RWPE2 (cell line): ENCODE measurements around the gene GRM2.

Experiments used
- ATAC-seq: fragments of 200-7000 bp; cut with Tn5 transposase; 3 replicates; pipeline ENCODE4 v1.9.1; 2021; ENCODE audit warnings: low read depth
- DNase-seq: peaks from one replicate; pipeline ENCODE4 v3.0.0-alpha.2; 2020; ENCODE audit warnings: low spot score
- H3K27ac ChIP-seq: fragments of 450-650 bp; 2 replicates; pipeline ENCODE4 v1.5.1; 2017; ENCODE audit warnings: mild to moderate bottlenecking; ENCODE audit not compliant: poor library complexity, severe bottlenecking
- H3K27me3 ChIP-seq: fragments of 250-450 bp; sonication (Bioruptor Pico); 2 replicates; pipeline ENCODE4 v1.5.1; 2021; ENCODE audit warnings: mild to moderate bottlenecking, moderate library complexity; ENCODE audit not compliant: insufficient read depth, poor library complexity, severe bottlenecking
- H3K36me3 ChIP-seq: fragments of 250-450 bp; sonication (Bioruptor Pico); 2 replicates; pipeline ENCODE4 v1.5.1; 2020; ENCODE audit warnings: low read depth, mild to moderate bottlenecking, moderate library complexity
- H3K4me1 ChIP-seq: fragments of 250-450 bp; sonication (Bioruptor Pico); 2 replicates; pipeline ENCODE4 v1.5.1; 2021; ENCODE audit warnings: mild to moderate bottlenecking, moderate library complexity; ENCODE audit not compliant: insufficient read depth, poor library complexity, severe bottlenecking
- H3K4me3 ChIP-seq: fragments of 250-450 bp; sonication (Bioruptor Pico); 2 replicates; pipeline ENCODE4 v1.5.1; 2021; ENCODE audit warnings: mild to moderate bottlenecking, moderate library complexity; ENCODE audit not compliant: severe bottlenecking
- H3K9me3 ChIP-seq: fragments of 250-450 bp; sonication (Bioruptor Pico); 2 replicates; pipeline ENCODE4 v1.5.1; 2021; ENCODE audit warnings: mild to moderate bottlenecking, moderate library complexity; ENCODE audit not compliant: severe bottlenecking
- CTCF ChIP-seq: fragments of 450-650 bp; IDR thresholded peaks from one replicate; pipeline ENCODE4 v1.5.1; 2017; ENCODE audit warnings: mild to moderate bottlenecking, moderate library complexity; ENCODE audit not compliant: poor library complexity, severe bottlenecking

GRM2 gene

GRCh38 chr3:51687431-51688205 lies 19.2 kb upstream of the GRM2 start:
- DNase-seq: no peak

GRCh38 chr3:51688206-51688600 lies 18.7 kb upstream of the GRM2 start:
- no peak for TF ChIP-seq CTCF
- H3K4me3 ChIP-seq: no peak overlapping the region
- H3K27me3 ChIP-seq: no peaks in the 10 kb centered on the region
- DNase-seq (no peak), ATAC-seq (no peak)
- H3K36me3 ChIP-seq: peaks cover 37% of the 10 kb centered on the region
- H3K4me1 ChIP-seq: no peaks in the 10 kb centered on the region
- H3K9me3 ChIP-seq: no peaks in the 10 kb centered on the region
- no peak overlapping the region for H3K27ac ChIP-seq

More at GRCh38 chr3:51687431-51688205, 19.2 kb upstream of the GRM2 start:
- no peak overlapping the region for H3K27ac ChIP-seq
- peaks cover 41% of the 10 kb centered on the region for H3K36me3 ChIP-seq
- H3K9me3 ChIP-seq: no peaks in the 10 kb centered on the region
- H3K27me3 ChIP-seq: no peaks in the 10 kb centered on the region
- H3K4me1 ChIP-seq: no peaks in the 10 kb centered on the region
- no peak for ATAC-seq
- TF ChIP-seq CTCF: no peak
- H3K4me3 ChIP-seq: no peak overlapping the region

DNA sequence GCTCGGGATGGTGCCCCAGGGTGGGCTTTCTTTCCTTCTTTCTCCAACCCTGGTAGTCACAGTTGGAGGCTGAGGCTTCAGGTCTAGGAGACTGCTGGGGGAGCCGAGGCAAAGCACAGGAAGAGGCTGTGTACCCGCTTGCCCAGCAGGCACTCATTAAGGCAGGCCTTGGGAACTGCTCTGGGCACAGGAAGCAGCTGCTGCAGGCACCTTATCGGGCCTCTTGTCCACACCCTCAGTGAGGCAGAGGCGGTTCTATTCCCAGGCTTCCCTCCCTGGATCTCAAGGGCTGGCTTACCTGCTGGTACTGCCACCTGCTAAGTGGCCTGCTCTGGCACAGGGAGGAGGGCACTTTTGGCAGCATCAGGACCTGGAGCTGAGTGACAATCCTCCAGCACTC lies 15.8 kb upstream of the GRM2 start:
- no peak overlapping the region for H3K4me3 ChIP-seq
- no peak for DNase-seq
- no peaks in the 10 kb centered on the region for H3K4me1 ChIP-seq
- H3K27ac ChIP-seq: no peak overlapping the region
- peaks cover 13% of the 10 kb centered on the region for H3K36me3 ChIP-seq
- no peaks in the 10 kb centered on the region for H3K9me3 ChIP-seq
- H3K27me3 ChIP-seq: no peaks in the 10 kb centered on the region
- no peak for ATAC-seq
- TF ChIP-seq CTCF: no peak

DNA sequence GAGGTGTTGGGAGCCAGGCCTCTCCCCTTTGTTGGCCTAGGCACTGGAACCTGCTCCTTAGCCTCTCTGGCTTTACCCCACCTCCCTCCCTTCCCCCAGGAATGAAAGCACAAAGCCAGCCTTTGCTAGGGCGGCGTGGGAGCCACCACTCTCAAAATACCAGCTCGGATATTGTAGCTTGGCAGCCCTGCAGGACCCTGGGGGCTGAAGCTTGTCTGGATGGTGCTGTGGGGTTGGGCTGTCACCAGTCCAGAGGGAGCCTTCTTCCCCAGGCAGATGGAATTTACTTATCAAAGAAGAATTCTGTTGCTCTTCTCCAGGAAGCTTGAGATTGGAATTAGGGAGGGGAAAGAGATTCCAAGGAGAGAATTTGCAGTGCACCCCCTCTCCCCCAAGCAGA lies 14.9 kb upstream of the GRM2 start:
- no peak overlapping the region for H3K4me3 ChIP-seq
- H3K27me3 ChIP-seq: no peaks in the 10 kb centered on the region
- H3K36me3 ChIP-seq: peaks cover 7% of the 10 kb centered on the region
- DNase-seq (no peak), ATAC-seq (no peak)
- no peak overlapping the region for H3K27ac ChIP-seq
- H3K9me3 ChIP-seq: no peaks in the 10 kb centered on the region
- TF ChIP-seq CTCF: no peak
- H3K4me1 ChIP-seq: no peaks in the 10 kb centered on the region

DNA sequence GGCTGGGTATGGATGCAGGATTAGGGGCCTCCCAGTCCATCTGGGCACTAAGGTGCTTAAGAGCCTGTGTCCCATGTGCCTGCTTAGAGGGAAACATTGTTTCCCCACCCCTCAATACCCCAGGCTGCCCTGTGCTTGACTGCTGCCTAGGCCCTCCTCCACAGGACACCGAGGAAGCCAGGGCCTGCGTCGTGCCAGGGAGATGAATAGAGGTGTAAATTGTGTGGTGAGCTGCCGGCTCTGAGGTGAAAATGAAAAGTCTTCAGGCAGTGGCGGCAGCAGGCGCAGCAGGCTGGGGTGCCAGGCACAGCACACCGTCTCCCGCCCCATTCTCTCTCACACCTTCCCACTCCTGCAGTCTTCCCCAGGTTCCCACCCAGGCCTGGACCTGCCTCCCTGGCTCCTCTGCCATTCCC lies 13.9 kb upstream of the GRM2 start:
- Histone ChIP-seq H3K9me3 (no peaks in the 10 kb centered on the region), H3K27me3 (no peaks in the 10 kb centered on the region), H3K36me3 (peaks cover 7% of the 10 kb centered on the region), H3K4me3 (no peak overlapping the region), H3K4me1 (no peaks in the 10 kb centered on the region), H3K27ac (no peak overlapping the region)
- ATAC-seq (no peak), DNase-seq (no peak)
- TF ChIP-seq CTCF: no peak
